Caco-2 (cell line): ENCODE measurements around the gene SRPK2. TPM values are rescaled to one million over a fixed set of nuclear protein-coding genes. Genes with fewer than 3 reads are reported as not detected.

Source experiments
- BruUV-seq: library from RNA; stranded (reverse); fragments of 400-500 nt; replicated peaks from 2 replicates; lab custom pipeline; 2021; lab: Mats Ljungman, UMichigan
- CTCF ChIA-PET: fragments of 300-600 bp; sonication (Branson Sonifier 250); formaldehyde crosslinking; loops from one replicate; lab custom pipeline; 2022; ENCODE audit warnings: antibody characterized with exemption; lab: Charles Lee
- POLR2A ChIA-PET: fragments of 300-600 bp; sonication (Branson Sonifier 250); formaldehyde crosslinking; loops from one replicate; lab custom pipeline; 2022; ENCODE audit warnings: antibody characterized with exemption; lab: Charles Lee
- DNase-seq, 2 experiments: peaks; one replicate each; pipeline versions ENCODE4 v3.0.0 to v3.0.0-alpha.2; 2020 to 2022
- H3K27me3 ChIP-seq: replicated peaks from 2 replicates; pipeline ENCODE4 v1.6.0; 2011; ENCODE audit warnings: low read length; ENCODE audit not compliant: control insufficient read depth, insufficient read depth
- H3K36me3 ChIP-seq: 2 replicates; pipeline ENCODE4 v1.5.1; 2011; ENCODE audit warnings: low read length; ENCODE audit not compliant: control insufficient read depth, insufficient read depth
- H3K4me1 ChIP-seq: fragments of 250-450 bp; sonication (Bioruptor Pico); 2 replicates; pipeline ENCODE4 v1.5.1; 2020; ENCODE audit warnings: mild to moderate bottlenecking
- H3K4me3 ChIP-seq: 2 replicates; pipeline ENCODE4 v1.5.1; 2011; ENCODE audit warnings: low read depth, mild to moderate bottlenecking, control low read depth, low read length
- H3K9me3 ChIP-seq: fragments of 250-450 bp; sonication (Bioruptor Pico); 2 replicates; pipeline ENCODE4 v1.5.1; 2020; ENCODE audit warnings: mild to moderate bottlenecking, moderate library complexity
- H3K27ac Mint-ChIP-seq: one replicate; pipeline ENCODE4 v1.8.0; 2022; ENCODE audit warnings: mixed read lengths; ENCODE audit not compliant: unreplicated experiment
- H3K27me3 Mint-ChIP-seq: one replicate; pipeline ENCODE4 v1.8.0; 2022; ENCODE audit warnings: mixed read lengths; ENCODE audit not compliant: insufficient read depth, unreplicated experiment
- H3K36me3 Mint-ChIP-seq: one replicate; pipeline ENCODE4 v1.8.0; 2022; ENCODE audit warnings: mild to moderate bottlenecking, mixed read lengths; ENCODE audit not compliant: insufficient read depth, unreplicated experiment
- H3K4me1 Mint-ChIP-seq: one replicate; pipeline ENCODE4 v1.8.0; 2022; ENCODE audit warnings: low read depth, mixed read lengths; ENCODE audit not compliant: unreplicated experiment
- H3K4me3 Mint-ChIP-seq: one replicate; pipeline ENCODE4 v1.8.0; 2022; ENCODE audit warnings: mild to moderate bottlenecking, moderate library complexity, mixed read lengths; ENCODE audit not compliant: unreplicated experiment
- H3K9me3 Mint-ChIP-seq: one replicate; pipeline ENCODE4 v1.8.0; 2022; ENCODE audit warnings: mixed read lengths; ENCODE audit not compliant: unreplicated experiment
- intact Hi-C: fragments of 100-400 bp; cut with micrococcal nuclease; formaldehyde crosslinking; loops from one replicate; pipeline ENCODE4 v1.10.0; 2022; ENCODE audit not compliant: unreplicated experiment
- total RNA-seq: library from RNA; stranded (reverse); gene quantifications from 2 replicates; pipeline ENCODE4 v1.2.3, GENCODE V29; 2022
- TF ChIP-seq, protein P1 (sequence below), 2 experiments: fragments of 200-600 bp in 1 of 2; IDR thresholded peaks; 1 replicate in 1 of 2; 2 replicates in 1 of 2; pipeline versions ENCODE4 v1.5.1 to v1.8.0; 2011 to 2022; ENCODE audit warnings: antibody characterized with exemption in 1 of 2, control low read depth in 1 of 2, inconsistent platforms in 1 of 2, low read depth in 1 of 2, low read length in 1 of 2, mild to moderate bottlenecking in 1 of 2, moderate library complexity in 1 of 2; ENCODE audit not compliant: insufficient read depth in 1 of 2, severe bottlenecking in 1 of 2, unreplicated experiment in 1 of 2

Gene SRPK2
- total RNA-seq, 1 experiment from 2014 or later: 39.9 TPM

DNA sequence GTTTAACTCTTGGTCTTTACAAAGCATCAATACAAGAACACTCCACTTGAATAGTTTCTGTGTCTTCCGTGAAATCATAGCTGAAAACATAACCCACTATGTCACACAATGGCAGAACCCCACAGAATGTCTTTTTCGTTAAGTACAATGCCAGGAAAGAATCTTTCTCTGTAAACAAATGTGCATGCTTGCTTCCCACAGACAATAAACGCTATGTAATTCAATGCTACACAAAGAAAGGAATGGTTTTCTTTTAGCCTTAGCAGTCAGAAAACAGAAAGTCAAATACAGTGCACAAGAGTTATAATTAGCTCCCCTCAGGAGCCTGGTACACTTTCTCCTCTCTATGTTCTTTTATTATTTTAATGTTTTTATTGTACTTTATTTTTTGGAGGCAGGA lies 186.1 kb downstream of the SRPK2 start:
- H3K36me3 ChIP-seq: no peaks in the 10 kb centered on the region
- Mint-ChIP-seq H3K36me3 (peaks cover 6% of the 10 kb centered on the region), H3K4me1 (no peaks in the 10 kb centered on the region), H3K27ac (no peak overlapping the region), H3K9me3 (no peaks in the 10 kb centered on the region), H3K4me3 (no peak overlapping the region), H3K27me3 (no peaks in the 10 kb centered on the region)
- no peaks in the 10 kb centered on the region for H3K9me3 ChIP-seq
- no peak overlapping the region for H3K4me3 ChIP-seq
- CTCF ChIA-PET: interaction anchor here (0.6 kb wide), 1 partner anchor 194 kb away, joined by 6 read pairs; no protein-coding TSS in a partner anchor
- no peaks in the 10 kb centered on the region for H3K4me1 ChIP-seq
- DNase-seq: no peak
- intact Hi-C loops: no loop called here
- no peaks in the 10 kb centered on the region for H3K27me3 ChIP-seq
- TF ChIP-seq, protein P1, sequence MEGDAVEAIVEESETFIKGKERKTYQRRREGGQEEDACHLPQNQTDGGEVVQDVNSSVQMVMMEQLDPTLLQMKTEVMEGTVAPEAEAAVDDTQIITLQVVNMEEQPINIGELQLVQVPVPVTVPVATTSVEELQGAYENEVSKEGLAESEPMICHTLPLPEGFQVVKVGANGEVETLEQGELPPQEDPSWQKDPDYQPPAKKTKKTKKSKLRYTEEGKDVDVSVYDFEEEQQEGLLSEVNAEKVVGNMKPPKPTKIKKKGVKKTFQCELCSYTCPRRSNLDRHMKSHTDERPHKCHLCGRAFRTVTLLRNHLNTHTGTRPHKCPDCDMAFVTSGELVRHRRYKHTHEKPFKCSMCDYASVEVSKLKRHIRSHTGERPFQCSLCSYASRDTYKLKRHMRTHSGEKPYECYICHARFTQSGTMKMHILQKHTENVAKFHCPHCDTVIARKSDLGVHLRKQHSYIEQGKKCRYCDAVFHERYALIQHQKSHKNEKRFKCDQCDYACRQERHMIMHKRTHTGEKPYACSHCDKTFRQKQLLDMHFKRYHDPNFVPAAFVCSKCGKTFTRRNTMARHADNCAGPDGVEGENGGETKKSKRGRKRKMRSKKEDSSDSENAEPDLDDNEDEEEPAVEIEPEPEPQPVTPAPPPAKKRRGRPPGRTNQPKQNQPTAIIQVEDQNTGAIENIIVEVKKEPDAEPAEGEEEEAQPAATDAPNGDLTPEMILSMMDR (IDR thresholded peaks at IDR 0.05; ENCODE audit: insufficient read depth in 1 of 2, low read depth in 1 of 2, low read length in 1 of 2, severe bottlenecking in 1 of 2, unreplicated experiment in 1 of 2): no peak
- POLR2A ChIA-PET: no interaction called here
- no TSS peak for BruUV-seq

DNA sequence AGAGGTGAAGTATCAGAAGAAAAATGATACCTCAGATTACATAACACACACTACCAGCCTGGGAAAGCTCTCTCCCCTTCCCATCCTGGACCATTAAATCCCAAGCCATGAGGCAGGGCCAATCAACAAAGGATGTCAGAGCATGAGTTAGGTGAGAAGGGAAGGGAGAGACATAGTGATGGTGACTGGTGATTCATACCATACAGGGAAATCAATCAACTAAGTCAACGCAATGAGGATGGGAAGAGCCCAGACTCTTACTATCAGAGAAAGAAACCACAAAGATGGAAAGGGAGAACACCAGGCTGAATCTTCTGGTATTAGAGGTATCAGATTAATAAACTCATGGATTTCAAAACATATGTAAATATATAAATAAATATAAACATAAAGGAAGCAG lies 189.3 kb downstream of the SRPK2 start:
- Mint-ChIP-seq H3K27ac (no peak overlapping the region), H3K36me3 (peaks cover 17% of the 10 kb centered on the region), H3K4me3 (no peak overlapping the region), H3K27me3 (no peaks in the 10 kb centered on the region), H3K9me3 (no peaks in the 10 kb centered on the region), H3K4me1 (no peaks in the 10 kb centered on the region)
- ChIA-PET POLR2A (interaction anchor here (0.6 kb wide), 1 partner anchor 156 kb away, joined by 8 read pairs; no protein-coding TSS in a partner anchor), CTCF (no interaction called here)
- no peak for DNase-seq
- TF ChIP-seq, protein P1 (IDR thresholded peaks at IDR 0.05; ENCODE audit: insufficient read depth in 1 of 2, low read depth in 1 of 2, low read length in 1 of 2, severe bottlenecking in 1 of 2, unreplicated experiment in 1 of 2): no peak
- no peaks in the 10 kb centered on the region for H3K36me3 ChIP-seq
- no peaks in the 10 kb centered on the region for H3K27me3 ChIP-seq
- no peaks in the 10 kb centered on the region for H3K4me1 ChIP-seq
- H3K4me3 ChIP-seq: no peak overlapping the region
- H3K9me3 ChIP-seq: no peaks in the 10 kb centered on the region
- no TSS peak for BruUV-seq
- intact Hi-C loops: no loop called here

DNA sequence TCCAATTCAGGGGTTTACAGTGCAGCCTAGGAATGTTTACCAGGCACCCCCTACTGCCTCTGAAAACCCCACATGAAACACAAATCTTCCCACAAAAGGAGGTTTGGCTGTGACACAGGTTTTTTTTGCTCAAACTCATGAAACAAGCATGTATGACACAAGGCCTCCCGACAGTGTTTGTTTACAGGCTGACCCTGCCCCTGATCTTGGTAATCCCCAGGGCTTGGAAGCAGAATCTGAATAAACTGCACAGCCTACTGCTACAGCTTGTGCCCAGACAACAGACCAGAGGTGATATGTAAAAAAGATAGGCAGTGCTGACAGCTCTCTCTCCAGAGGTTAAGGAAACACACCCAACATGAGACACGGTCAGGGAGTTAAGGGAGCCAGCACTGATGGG lies 190.5 kb downstream of the SRPK2 start:
- intact Hi-C loops: no loop called here
- TF ChIP-seq, protein P1 (IDR thresholded peaks at IDR 0.05; ENCODE audit: insufficient read depth in 1 of 2, low read depth in 1 of 2, low read length in 1 of 2, severe bottlenecking in 1 of 2, unreplicated experiment in 1 of 2): no peak
- H3K27me3 Mint-ChIP-seq: no peaks in the 10 kb centered on the region
- ChIA-PET POLR2A (no interaction called here), CTCF (no interaction called here)
- H3K9me3 Mint-ChIP-seq: no peaks in the 10 kb centered on the region
- no peaks in the 10 kb centered on the region for H3K4me1 Mint-ChIP-seq
- H3K9me3 ChIP-seq: no peaks in the 10 kb centered on the region
- H3K4me3 Mint-ChIP-seq: no peak overlapping the region
- peaks cover 19% of the 10 kb centered on the region for H3K36me3 Mint-ChIP-seq
- no peaks in the 10 kb centered on the region for H3K36me3 ChIP-seq
- no peak for DNase-seq
- no TSS peak for BruUV-seq
- no peaks in the 10 kb centered on the region for H3K4me1 ChIP-seq
- no peaks in the 10 kb centered on the region for H3K27me3 ChIP-seq
- H3K4me3 ChIP-seq: no peak overlapping the region
- no peak overlapping the region for H3K27ac Mint-ChIP-seq
